Coronary artery (tissue), 2 donors: Measurements from ENCODE around the gene TGFBR3.

Experiments
- DNase-seq: peaks from one replicate; pipeline ENCODE4 v3.0.0-alpha.2; 2017; ENCODE audit warnings: low spot score
- H3K27ac ChIP-seq, 2 donors: fragments of 200-600 bp; sonication (generic); one replicate each; pipeline ENCODE4 v1.5.1; 2016 to 2019
- H3K4me3 ChIP-seq: fragments of 200-600 bp; sonication (generic); 2 replicates; pipeline ENCODE4 v1.5.1; 2016; ENCODE audit warnings: mild to moderate bottlenecking, moderate library complexity
- TF ChIP-seq, protein P1 (sequence below): fragments of 200-600 bp; sonication (generic); IDR thresholded peaks from one replicate; pipeline ENCODE4 v1.5.1; 2019; ENCODE audit warnings: antibody characterized with exemption

The TGFBR3 gene

DNA sequence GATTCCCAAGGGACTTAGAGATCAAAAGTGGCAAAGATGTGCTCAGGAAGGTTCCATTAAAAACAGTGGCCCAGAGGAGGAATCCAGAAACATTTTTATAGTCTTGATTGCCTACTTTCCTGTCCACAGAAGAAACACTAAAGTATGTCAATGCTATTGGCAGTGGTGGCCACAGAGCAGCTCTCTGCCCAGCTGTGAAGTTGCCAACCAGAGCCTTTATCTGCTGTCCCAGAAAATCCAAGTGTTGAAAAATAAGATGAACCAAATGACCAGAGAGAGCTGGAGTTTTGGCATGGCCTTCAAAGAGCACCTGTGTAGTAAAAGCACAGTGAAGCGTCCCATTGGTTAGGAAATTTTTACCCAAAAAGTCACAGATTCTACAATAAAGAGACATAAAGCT, 181.2 kb downstream of the TGFBR3 start:
- no peak overlapping the region for H3K4me3 ChIP-seq
- TF ChIP-seq, protein P1, sequence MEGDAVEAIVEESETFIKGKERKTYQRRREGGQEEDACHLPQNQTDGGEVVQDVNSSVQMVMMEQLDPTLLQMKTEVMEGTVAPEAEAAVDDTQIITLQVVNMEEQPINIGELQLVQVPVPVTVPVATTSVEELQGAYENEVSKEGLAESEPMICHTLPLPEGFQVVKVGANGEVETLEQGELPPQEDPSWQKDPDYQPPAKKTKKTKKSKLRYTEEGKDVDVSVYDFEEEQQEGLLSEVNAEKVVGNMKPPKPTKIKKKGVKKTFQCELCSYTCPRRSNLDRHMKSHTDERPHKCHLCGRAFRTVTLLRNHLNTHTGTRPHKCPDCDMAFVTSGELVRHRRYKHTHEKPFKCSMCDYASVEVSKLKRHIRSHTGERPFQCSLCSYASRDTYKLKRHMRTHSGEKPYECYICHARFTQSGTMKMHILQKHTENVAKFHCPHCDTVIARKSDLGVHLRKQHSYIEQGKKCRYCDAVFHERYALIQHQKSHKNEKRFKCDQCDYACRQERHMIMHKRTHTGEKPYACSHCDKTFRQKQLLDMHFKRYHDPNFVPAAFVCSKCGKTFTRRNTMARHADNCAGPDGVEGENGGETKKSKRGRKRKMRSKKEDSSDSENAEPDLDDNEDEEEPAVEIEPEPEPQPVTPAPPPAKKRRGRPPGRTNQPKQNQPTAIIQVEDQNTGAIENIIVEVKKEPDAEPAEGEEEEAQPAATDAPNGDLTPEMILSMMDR = no peak
- no peak overlapping the region for H3K27ac ChIP-seq
- no peak for DNase-seq

DNA sequence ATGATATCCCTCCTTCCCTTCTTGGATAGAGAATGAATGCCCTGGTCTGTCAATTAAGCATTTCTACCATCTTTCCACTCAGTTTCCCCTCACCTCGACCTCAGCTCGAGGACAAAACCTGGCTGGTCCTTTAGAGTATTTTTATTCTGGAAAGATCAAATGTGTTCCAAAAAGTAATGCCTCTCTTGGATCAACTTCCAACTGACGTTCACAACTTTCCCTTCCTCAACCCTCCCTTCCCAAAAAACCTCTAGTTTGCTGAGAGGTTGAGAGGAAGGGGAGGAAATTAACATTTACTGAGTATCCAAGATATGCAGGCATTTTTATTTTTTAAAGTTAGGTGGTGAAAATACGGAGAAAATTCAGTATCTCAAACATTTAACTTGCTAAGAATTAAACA, 182.9 kb downstream of the TGFBR3 start:
- no peak for DNase-seq
- no peak overlapping the region for H3K27ac ChIP-seq
- no peak overlapping the region for H3K4me3 ChIP-seq
- TF ChIP-seq, protein P1 = no peak

DNA sequence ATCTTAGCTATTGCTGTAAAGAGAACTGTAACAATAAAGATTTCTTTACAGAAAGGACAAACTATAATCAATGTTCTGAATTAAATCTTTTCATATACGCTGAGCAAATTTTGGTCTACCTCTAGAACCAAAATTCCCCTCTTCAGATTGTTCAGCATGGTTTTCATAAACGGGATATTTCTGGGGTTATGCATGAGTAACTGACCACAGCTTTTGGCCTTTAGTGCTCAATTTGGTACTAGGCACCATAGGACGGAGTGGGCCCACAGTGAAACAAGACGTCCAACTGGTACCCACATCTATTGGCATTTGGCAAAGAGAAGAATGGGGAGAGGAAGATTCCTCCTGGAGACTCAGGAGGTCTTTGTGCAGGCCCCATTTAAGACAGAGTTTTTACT, 184.5 kb downstream of the TGFBR3 start:
- no peak overlapping the region for H3K4me3 ChIP-seq
- TF ChIP-seq, protein P1 = no peak
- DNase-seq = no peak
- peak overlapping the region in 1 of 2 donors; percentile 35 for H3K27ac ChIP-seq

DNA sequence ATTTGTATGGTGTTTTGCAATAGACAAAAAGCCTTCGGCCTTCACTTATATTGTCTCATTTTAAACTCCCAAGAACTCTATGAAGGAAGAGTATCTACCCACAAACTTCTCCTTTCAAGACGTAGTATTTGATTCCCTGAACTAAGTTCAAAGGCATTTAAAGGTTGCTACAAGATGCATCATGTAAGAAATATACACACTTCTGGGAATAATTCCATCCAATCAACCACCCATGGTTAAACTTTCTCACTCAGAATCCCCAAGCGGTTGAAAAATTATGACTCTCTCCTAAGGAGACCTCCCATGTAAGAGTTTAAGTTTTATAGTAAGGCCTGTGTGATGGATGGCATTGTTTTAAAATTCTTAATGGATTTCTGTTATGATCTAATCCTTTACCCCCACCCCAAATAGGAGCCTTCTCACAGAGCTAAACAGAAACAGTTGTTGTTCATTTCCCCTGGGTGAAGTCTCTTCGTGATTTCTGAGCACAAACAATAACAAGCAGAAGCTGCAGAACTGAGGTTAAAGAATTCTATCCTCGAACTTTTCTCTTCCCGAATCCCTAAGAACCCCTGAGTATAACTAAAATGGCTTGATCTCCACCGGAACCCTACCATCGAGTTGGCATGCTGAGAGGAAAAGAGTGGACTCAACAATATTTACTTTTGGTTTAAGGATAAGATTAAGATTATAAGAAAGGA, 185.0 kb downstream of the TGFBR3 start:
- Histone ChIP-seq H3K27ac (peak overlapping the region in 1 of 2 donors; percentile 27), H3K4me3 (no peak overlapping the region)
- TF ChIP-seq, protein P1 = no peak
- no peak for DNase-seq

DNA sequence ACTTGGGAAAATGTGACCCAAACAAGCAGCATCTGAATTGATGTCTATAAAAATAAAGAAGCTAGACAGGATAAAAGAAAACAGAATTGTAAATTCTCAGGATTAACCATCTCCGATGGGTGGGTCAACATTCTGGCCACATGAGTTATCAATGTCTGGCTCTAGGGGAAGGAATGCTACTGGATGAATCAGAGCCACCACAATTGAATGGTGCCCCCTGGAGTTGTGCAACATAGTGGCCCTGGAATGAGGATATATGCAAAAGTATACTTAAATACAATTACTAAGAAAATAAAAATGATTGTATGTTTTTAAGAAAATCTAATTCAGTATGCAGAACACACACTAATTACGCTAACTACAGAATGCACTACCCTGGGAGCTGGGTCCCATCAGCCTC, 185.6 kb downstream of the TGFBR3 start:
- no peak overlapping the region for H3K4me3 ChIP-seq
- no peak for DNase-seq
- H3K27ac ChIP-seq = peak overlapping the region in 1 of 2 donors; percentile 38
- TF ChIP-seq, protein P1 = no peak

DNA sequence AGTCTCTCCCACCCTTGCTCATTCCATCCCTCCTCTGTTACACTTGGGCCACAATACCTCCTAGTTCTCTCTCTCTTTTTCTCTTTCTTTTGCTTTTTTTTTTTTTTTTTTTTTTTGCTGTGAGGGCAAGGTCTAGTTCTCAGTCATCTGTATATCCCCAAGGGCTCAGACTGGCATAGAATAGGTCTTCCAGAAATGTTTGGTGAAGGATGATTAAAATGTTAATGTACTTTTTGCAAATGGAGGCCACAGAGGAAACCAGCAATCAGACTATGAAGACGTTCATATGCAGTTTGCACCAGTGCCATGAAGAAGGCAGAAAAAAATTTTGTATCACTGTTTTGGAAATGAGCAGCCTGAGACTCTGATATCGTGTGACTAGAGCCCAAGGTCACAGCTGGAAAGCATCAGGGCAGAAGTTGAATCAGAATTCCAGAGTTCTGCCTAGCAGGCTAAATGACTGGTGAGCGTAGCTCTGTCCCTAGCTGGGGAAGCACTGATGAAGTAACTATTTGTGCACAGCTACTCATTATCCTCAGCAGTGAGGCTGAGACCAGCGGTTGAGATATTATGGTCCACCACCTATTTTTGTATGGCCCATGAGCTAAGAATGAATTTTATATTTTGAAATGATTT, 186.5 kb downstream of the TGFBR3 start:
- Histone ChIP-seq H3K4me3 (no peak overlapping the region), H3K27ac (peak overlapping the region in 1 of 2 donors; percentile 47)
- DNase-seq = no peak
- TF ChIP-seq, protein P1 = no peak

DNA sequence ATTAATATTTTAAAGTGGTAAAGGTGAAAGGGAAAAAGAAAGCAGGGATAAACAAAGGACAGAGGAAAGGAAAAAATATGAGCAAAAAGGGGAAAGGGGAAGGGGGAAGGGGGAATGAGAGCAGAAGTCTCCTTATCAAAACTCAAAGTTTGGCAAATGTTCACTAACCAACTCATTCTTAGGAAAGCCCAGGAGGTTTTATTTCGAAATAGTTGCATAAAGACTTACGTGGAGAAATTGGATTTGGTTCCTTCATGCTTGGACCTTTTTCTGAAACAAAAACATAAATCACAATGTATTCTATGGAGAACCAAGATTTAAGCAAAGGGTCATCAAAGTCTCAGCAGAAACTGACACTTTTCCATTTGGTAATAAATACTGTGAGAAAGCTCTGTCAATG, 188.1 kb downstream of the TGFBR3 start:
- H3K27ac ChIP-seq = peak overlapping the region; percentile 27 to 41

More for the DNA sequence above, 188.1 kb downstream of the TGFBR3 start:
- TF ChIP-seq, protein P1 = no peak
- H3K4me3 ChIP-seq = no peak overlapping the region
- DNase-seq = no peak
